SIG-M5 (cell line): ENCODE measurements around the gene CHKB.

Experiments
- DNase-seq: peaks from one replicate; lab custom pipeline; 2025; lab: John Stamatoyannopoulos, UW

CHKB gene

GRCh38 chr22:50530580-50530876, 52.1 kb downstream of the CHKB start:
- no peak for DNase-seq

GRCh38 chr22:50529897-50530579, 52.6 kb downstream of the CHKB start, which contains the start of gene TYMP:
Gene TYMP, minus strand, starts transcription at chr22:50530012. Its CDS starts 303 bp downstream, at chr22:50529709.
- no peak for DNase-seq

DNA sequence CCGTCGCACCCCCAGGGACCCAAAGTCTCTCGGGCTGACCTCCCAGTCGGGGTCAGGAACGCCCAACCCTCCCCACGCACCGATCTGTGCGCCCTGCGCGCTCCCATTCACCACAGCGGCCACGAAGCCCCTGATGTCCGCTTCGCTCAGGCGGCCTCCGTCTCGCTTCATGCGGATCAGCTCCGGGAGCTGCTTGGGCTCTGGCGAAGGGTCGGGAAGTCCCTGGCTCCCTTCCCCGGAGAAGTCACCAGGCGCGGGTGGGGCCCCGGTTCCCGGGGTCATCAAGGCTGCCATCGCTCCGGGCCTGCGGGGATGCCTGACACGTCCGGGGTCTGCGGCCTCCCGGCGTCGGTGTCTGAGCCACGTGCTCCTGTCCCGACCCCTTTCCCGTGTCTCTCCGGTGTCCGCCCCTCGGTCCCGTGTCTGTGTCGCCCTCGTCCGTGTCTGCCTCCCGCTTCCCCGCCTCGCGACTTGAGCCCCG, 53.2 kb downstream of the CHKB start:
- no peak for DNase-seq
